H9 (cell line): Measurements from ENCODE around the gene KLRB1. TPM values are rescaled to one million over a fixed set of nuclear protein-coding genes. Genes with fewer than 3 reads are reported as not detected.

Experiments
- DNase-seq: peaks from one replicate; pipeline ENCODE4 v3.0.0-alpha.2; 2017
- H2AFZ ChIP-seq: one replicate; pipeline ENCODE4 v1.6.1; 2013; ENCODE audit warnings: mild to moderate bottlenecking, low read length, control low read depth, moderate library complexity
- H2AK5ac ChIP-seq: 2 replicates; pipeline ENCODE4 v1.6.1; 2013; ENCODE audit warnings: low read length, control low read depth, mixed read lengths; ENCODE audit not compliant: insufficient read length
- H2BK120ac ChIP-seq: one replicate; pipeline ENCODE4 v1.6.1; 2013; ENCODE audit warnings: low read depth, mild to moderate bottlenecking, low read length, control low read depth, inconsistent platforms; ENCODE audit not compliant: poor library complexity, severe bottlenecking
- H2BK12ac ChIP-seq: 2 replicates; pipeline ENCODE4 v1.6.1; 2013; ENCODE audit warnings: low read length, control low read depth, mixed read lengths, low read depth; ENCODE audit not compliant: insufficient read length
- H2BK15ac ChIP-seq: 2 replicates; pipeline ENCODE4 v1.6.1; 2013; ENCODE audit warnings: low read depth, low read length, control low read depth
- H2BK20ac ChIP-seq: one replicate; pipeline ENCODE4 v1.6.1; 2013; ENCODE audit warnings: low read depth, mild to moderate bottlenecking, low read length, control low read depth, inconsistent platforms; ENCODE audit not compliant: poor library complexity, severe bottlenecking
- H2BK5ac ChIP-seq: 2 replicates; pipeline ENCODE4 v1.6.1; 2013; ENCODE audit warnings: low read length, control low read depth, mixed read lengths; ENCODE audit not compliant: insufficient read length
- H3K14ac ChIP-seq: 2 replicates; pipeline ENCODE4 v1.6.1; 2013; ENCODE audit warnings: low read length, control low read depth; ENCODE audit not compliant: insufficient read depth
- H3K18ac ChIP-seq: 2 replicates; pipeline ENCODE4 v1.6.1; 2013; ENCODE audit warnings: low read depth, mild to moderate bottlenecking, mixed read lengths, low read length, control low read depth; ENCODE audit not compliant: insufficient read length
- H3K23ac ChIP-seq: 2 replicates; pipeline ENCODE4 v1.6.1; 2013; ENCODE audit warnings: low read length, control low read depth, mixed read lengths, low read depth; ENCODE audit not compliant: insufficient read length
- H3K23me2 ChIP-seq: 2 replicates; pipeline ENCODE4 v1.6.1; 2013; ENCODE audit warnings: low read depth, mild to moderate bottlenecking, mixed read lengths, low read length, control low read depth; ENCODE audit not compliant: insufficient read length, poor library complexity, severe bottlenecking
- H3K27ac ChIP-seq: 2 replicates; pipeline ENCODE4 v1.5.1; 2013; ENCODE audit warnings: low read length, control low read depth, mixed read lengths, low read depth; ENCODE audit not compliant: insufficient read length
- H3K27me3 ChIP-seq: 2 replicates; pipeline ENCODE4 v1.6.1; 2013; ENCODE audit warnings: low read length, control low read depth, inconsistent platforms; ENCODE audit not compliant: insufficient read depth
- H3K4ac ChIP-seq: 2 replicates; pipeline ENCODE4 v1.6.1; 2013; ENCODE audit warnings: low read depth, mild to moderate bottlenecking, control low read depth, inconsistent platforms, low read length, moderate library complexity
- H3K4me1 ChIP-seq: 2 replicates; pipeline ENCODE4 v1.6.1; 2013; ENCODE audit warnings: low read length, control low read depth, inconsistent platforms; ENCODE audit not compliant: insufficient read depth
- H3K4me2 ChIP-seq: 2 replicates; pipeline ENCODE4 v1.6.1; 2013; ENCODE audit warnings: low read length, control low read depth, mixed read lengths; ENCODE audit not compliant: insufficient read length, insufficient read depth
- H3K56ac ChIP-seq: 2 replicates; pipeline ENCODE4 v1.6.1; 2013; ENCODE audit warnings: low read depth, mild to moderate bottlenecking, mixed read lengths, low read length, control low read depth; ENCODE audit not compliant: insufficient read length
- H3K79me1 ChIP-seq: 2 replicates; pipeline ENCODE4 v1.6.1; 2013; ENCODE audit warnings: low read depth, mild to moderate bottlenecking, moderate library complexity, low read length, control low read depth, inconsistent platforms; ENCODE audit not compliant: insufficient read depth, poor library complexity, severe bottlenecking
- H3K79me2 ChIP-seq: 2 replicates; pipeline ENCODE4 v1.6.1; 2013; ENCODE audit warnings: low read length, control low read depth, inconsistent platforms; ENCODE audit not compliant: insufficient read depth
- H3K9ac ChIP-seq: 2 replicates; pipeline ENCODE4 v1.6.1; 2013; ENCODE audit warnings: low read length, control low read depth, mixed read lengths; ENCODE audit not compliant: insufficient read length; ENCODE audit errors: extremely low read depth
- H3K9me3 ChIP-seq: one replicate; pipeline ENCODE4 v1.6.1; 2013; ENCODE audit warnings: low read depth, low read length, inconsistent platforms; ENCODE audit not compliant: control insufficient read depth
- H3T11ph ChIP-seq: one replicate; pipeline ENCODE4 v1.6.1; 2013; ENCODE audit warnings: mild to moderate bottlenecking, low read length, control low read depth, inconsistent platforms
- H4K20me1 ChIP-seq: one replicate; pipeline ENCODE4 v1.6.1; 2013; ENCODE audit not compliant: control insufficient read depth, insufficient read length, insufficient read depth
- H4K5ac ChIP-seq: 2 replicates; pipeline ENCODE4 v1.6.1; 2013; ENCODE audit warnings: low read depth, mild to moderate bottlenecking, mixed read lengths, low read length, control low read depth; ENCODE audit not compliant: insufficient read length
- H4K8ac ChIP-seq: replicated peaks from 2 replicates; pipeline ENCODE4 v1.6.1; 2013; ENCODE audit warnings: low read length, control low read depth, mixed read lengths, low read depth; ENCODE audit not compliant: insufficient read length
- H4K91ac ChIP-seq: 2 replicates; pipeline ENCODE4 v1.6.1; 2013; ENCODE audit warnings: low read depth, mild to moderate bottlenecking, moderate library complexity, mixed read lengths, low read length, control low read depth; ENCODE audit not compliant: insufficient read length
- H3K27ac Mint-ChIP-seq, 3 experiments: 2 replicates in 2 of 3; 3 replicates in 1 of 3; pipeline ENCODE4 v1.8.0; 2020 to 2021; ENCODE audit warnings: mixed read lengths in 3 of 3, mild to moderate bottlenecking in 1 of 3, moderate library complexity in 1 of 3
- H3K27me3 Mint-ChIP-seq: 2 replicates; pipeline ENCODE4 v1.8.0; 2021; ENCODE audit warnings: low read depth, mild to moderate bottlenecking, moderate library complexity, mixed read lengths
- H3K36me3 Mint-ChIP-seq, 3 experiments: 2 replicates in 2 of 3; 3 replicates in 1 of 3; pipeline ENCODE4 v1.8.0; 2020 to 2021; ENCODE audit warnings: low read depth in 3 of 3, mixed read lengths in 3 of 3; ENCODE audit not compliant: insufficient read depth in 1 of 3
- H3K4me1 Mint-ChIP-seq, 2 experiments: 2 replicates each; pipeline ENCODE4 v1.8.0; 2020; ENCODE audit warnings: mixed read lengths in 2 of 2
- H3K4me3 Mint-ChIP-seq, 2 experiments: 2 replicates in 1 of 2; 3 replicates in 1 of 2; pipeline ENCODE4 v1.8.0; 2020 to 2021; ENCODE audit warnings: mild to moderate bottlenecking in 2 of 2, mixed read lengths in 2 of 2, moderate library complexity in 1 of 2
- H3K9me3 Mint-ChIP-seq, 2 experiments: 2 replicates in 1 of 2; 3 replicates in 1 of 2; pipeline ENCODE4 v1.8.0; 2020; ENCODE audit warnings: mild to moderate bottlenecking in 2 of 2, mixed read lengths in 2 of 2, moderate library complexity in 1 of 2
- WGBS: extraction: QIAGEN DNeasy Blood & Tissue Kit; methylation state at CpG from one replicate; pipeline ENCODE4 v1.1.7; 2013; ENCODE audit warnings: missing lambda C conversion rate, low lambda C conversion rate, mixed read lengths; ENCODE audit not compliant: insufficient read length; ENCODE audit errors: extremely low coverage; 5-methylcytosine and 5-hydroxymethylcytosine counted together
- total RNA-seq: library from RNA; stranded (reverse); gene quantifications from 2 replicates; pipeline ENCODE4 v1.2.1, GENCODE V29; 2021
- TF ChIP-seq, protein P1 (sequence below): fragments of 200-600 bp; sonication (generic); conservative IDR thresholded peaks from 3 replicates; pipeline ENCODE4 v1.8.0; 2021; ENCODE audit warnings: antibody characterized with exemption, mild to moderate bottlenecking

The KLRB1 gene
- total RNA-seq, 1 experiment from 2014 or later: 0.15 TPM

DNA sequence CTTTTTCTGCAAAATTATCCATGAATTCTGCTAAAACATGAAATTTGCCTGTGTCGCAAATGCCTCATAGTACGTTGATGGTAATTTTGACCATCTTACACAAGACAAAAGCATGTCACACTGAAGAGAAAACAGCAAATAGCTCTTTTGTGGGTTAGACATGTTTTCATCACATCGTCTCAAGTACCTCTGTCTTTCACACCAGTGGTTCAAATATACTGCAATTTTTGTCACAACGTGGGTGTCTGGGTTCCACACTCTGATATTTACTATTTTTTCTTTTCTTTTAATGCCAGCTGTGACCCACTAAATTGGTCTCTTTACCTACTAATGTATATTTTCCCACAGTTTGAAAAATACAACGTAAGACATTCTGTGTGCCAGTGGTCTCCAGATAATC, 10.4 kb downstream of the KLRB1 start:
- no peaks in the 10 kb centered on the region for H4K20me1 ChIP-seq
- no peak overlapping the region for H4K8ac ChIP-seq
- no peaks in the 10 kb centered on the region for H3K79me2 ChIP-seq
- H3K9me3 ChIP-seq: no peaks in the 10 kb centered on the region
- H3K4me2 ChIP-seq: no peak overlapping the region
- H2BK20ac ChIP-seq: no peak overlapping the region
- no peak overlapping the region for H2AK5ac ChIP-seq
- no peak overlapping the region for H3K27ac ChIP-seq
- H3K18ac ChIP-seq: no peak overlapping the region
- no peak overlapping the region for H3K56ac ChIP-seq
- H3T11ph ChIP-seq: no peak overlapping the region
- H3K79me1 ChIP-seq: no peaks in the 10 kb centered on the region
- no peaks in the 10 kb centered on the region for H3K23me2 ChIP-seq
- no peak overlapping the region for H3K9ac ChIP-seq
- no peak overlapping the region for H3K4me3 Mint-ChIP-seq
- H2BK15ac ChIP-seq: no peak overlapping the region
- no peak overlapping the region for H3K23ac ChIP-seq
- no CpG with 5 or more reads among the region's 5 CpGs for WGBS
- H2BK120ac ChIP-seq: no peak overlapping the region
- no peaks in the 10 kb centered on the region for H3K4me1 ChIP-seq
- H3K36me3 Mint-ChIP-seq: no peaks in the 10 kb centered on the region
- TF ChIP-seq, protein P1, sequence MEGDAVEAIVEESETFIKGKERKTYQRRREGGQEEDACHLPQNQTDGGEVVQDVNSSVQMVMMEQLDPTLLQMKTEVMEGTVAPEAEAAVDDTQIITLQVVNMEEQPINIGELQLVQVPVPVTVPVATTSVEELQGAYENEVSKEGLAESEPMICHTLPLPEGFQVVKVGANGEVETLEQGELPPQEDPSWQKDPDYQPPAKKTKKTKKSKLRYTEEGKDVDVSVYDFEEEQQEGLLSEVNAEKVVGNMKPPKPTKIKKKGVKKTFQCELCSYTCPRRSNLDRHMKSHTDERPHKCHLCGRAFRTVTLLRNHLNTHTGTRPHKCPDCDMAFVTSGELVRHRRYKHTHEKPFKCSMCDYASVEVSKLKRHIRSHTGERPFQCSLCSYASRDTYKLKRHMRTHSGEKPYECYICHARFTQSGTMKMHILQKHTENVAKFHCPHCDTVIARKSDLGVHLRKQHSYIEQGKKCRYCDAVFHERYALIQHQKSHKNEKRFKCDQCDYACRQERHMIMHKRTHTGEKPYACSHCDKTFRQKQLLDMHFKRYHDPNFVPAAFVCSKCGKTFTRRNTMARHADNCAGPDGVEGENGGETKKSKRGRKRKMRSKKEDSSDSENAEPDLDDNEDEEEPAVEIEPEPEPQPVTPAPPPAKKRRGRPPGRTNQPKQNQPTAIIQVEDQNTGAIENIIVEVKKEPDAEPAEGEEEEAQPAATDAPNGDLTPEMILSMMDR: no peak
- H2BK5ac ChIP-seq: no peak overlapping the region
- H3K27me3 Mint-ChIP-seq: no peaks in the 10 kb centered on the region
- no peaks in the 10 kb centered on the region for H3K9me3 Mint-ChIP-seq
- DNase-seq: no peak
- peaks cover 18 to 25% of the 10 kb centered on the region in 2 experiments for H3K4me1 Mint-ChIP-seq
- no peak overlapping the region for H4K5ac ChIP-seq
- H2BK12ac ChIP-seq: no peak overlapping the region
- H4K91ac ChIP-seq: no peak overlapping the region
- no peak overlapping the region for H3K27ac Mint-ChIP-seq
- no peaks in the 10 kb centered on the region for H3K27me3 ChIP-seq
- H3K14ac ChIP-seq: no peak overlapping the region
- H2AFZ ChIP-seq: no peak overlapping the region
- no peak overlapping the region for H3K4ac ChIP-seq
